Measurements from ENCODE around the gene DUSP16. TPM values are rescaled to one million over a fixed set of nuclear protein-coding genes. Genes with fewer than 3 reads are reported as not detected.

The DUSP16 gene
- total RNA-seq, 1 experiment from 2014 or later, result 4.4 TPM

DNA sequence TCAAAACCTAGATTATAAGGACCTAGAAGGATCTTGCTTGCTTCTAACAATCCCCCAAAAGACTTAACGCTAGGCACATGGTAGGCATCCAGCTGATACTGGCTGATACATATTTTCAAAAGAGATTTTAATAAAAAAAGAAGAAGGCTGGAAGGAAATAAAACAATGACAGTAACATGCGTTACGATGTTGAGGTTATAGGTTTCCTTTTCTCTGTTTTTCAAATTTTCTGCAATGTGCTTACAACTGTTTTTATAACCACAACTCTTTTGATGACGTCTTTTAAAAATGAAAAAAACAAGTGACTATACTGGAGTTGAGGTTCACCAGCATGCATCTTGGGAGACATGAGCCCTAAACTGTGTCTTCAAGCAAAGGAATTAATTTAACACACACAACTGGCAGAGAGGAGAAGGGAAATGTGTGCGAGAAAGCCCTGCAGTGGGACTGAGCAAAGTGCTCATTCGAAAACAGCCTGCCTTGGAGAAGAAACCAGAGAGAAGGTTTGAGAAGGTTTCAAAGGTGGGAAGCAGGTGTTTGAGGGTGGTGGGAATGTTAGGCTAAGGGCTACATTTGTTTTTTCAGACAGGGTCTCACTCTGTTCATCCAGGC is 80.4 kb downstream of the DUSP16 start:
- H3K27ac ChIP-seq (ENCODE audit: low read length), result no peak overlapping the region
- no peak overlapping the region for H3K9ac ChIP-seq (ENCODE audit: low read length)
- no peaks in the 10 kb centered on the region for H3F3A ChIP-seq (ENCODE audit: low read length, unreplicated experiment)
- H3K4me3 ChIP-seq (ENCODE audit: low read length), result no peak overlapping the region
- no peaks in the 10 kb centered on the region; the same call in 1 of the 2 replicates for H3K36me3 ChIP-seq (ENCODE audit: low read depth, low read length)
- H3K9me3 ChIP-seq (ENCODE audit: low read length), result no peaks in the 10 kb centered on the region
- no peaks in the 10 kb centered on the region for H3K79me2 ChIP-seq (ENCODE audit: low read length)
- H3K4me2 ChIP-seq (ENCODE audit: low read length), result no peak overlapping the region
- no peaks in the 10 kb centered on the region for H3K27me3 ChIP-seq (ENCODE audit: low read length)
- ATAC-seq, result no peak
- CTCF ChIA-PET, result no interaction called here
- intact Hi-C loops (cut with micrococcal nuclease), result no loop called here
- no peaks in the 10 kb centered on the region for H4K20me1 ChIP-seq (ENCODE audit: low read length)
- no peak for DNase-seq
- no peak overlapping the region for H2AFZ ChIP-seq (ENCODE audit: low read length)
- POLR2A ChIA-PET (ENCODE audit: unreplicated experiment), result no interaction called here
- no TSS peak for BruUV-seq (replicated peaks)
- H3K9me2 ChIP-seq (replicated peaks; ENCODE audit: low read length), result no peaks in the 10 kb centered on the region
- TF ChIP-seq EZH2 (IDR thresholded peaks at IDR 0.05; ENCODE audit: low read length, unreplicated experiment), result no peak
- TF ChIP-seq, protein P1, sequence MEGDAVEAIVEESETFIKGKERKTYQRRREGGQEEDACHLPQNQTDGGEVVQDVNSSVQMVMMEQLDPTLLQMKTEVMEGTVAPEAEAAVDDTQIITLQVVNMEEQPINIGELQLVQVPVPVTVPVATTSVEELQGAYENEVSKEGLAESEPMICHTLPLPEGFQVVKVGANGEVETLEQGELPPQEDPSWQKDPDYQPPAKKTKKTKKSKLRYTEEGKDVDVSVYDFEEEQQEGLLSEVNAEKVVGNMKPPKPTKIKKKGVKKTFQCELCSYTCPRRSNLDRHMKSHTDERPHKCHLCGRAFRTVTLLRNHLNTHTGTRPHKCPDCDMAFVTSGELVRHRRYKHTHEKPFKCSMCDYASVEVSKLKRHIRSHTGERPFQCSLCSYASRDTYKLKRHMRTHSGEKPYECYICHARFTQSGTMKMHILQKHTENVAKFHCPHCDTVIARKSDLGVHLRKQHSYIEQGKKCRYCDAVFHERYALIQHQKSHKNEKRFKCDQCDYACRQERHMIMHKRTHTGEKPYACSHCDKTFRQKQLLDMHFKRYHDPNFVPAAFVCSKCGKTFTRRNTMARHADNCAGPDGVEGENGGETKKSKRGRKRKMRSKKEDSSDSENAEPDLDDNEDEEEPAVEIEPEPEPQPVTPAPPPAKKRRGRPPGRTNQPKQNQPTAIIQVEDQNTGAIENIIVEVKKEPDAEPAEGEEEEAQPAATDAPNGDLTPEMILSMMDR (conservative IDR thresholded peaks at IDR 0.05; ENCODE audit: low read depth, low read length), result no peak
- peaks cover 8% of the 10 kb centered on the region for H3K4me1 ChIP-seq (ENCODE audit: insufficient read depth, low read length)

DNA sequence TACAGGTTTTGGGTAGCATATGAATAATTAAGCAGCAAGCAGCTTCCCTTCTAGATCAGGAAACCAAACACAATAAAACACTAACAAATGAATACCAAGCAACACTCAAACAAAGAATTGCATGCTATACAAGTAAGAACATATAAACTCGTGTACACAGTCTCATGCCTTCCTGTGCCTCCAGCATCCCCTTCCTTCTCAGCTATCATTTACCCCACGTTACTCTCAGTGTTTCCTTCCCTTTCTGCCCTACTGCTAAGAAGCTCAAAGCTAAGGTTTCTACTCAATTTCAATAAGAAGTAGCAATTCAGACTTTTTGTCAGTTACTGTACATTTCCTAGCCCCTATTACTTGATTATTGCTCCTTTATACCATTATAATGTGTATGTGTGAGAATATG is 81.0 kb downstream of the DUSP16 start:
- H3K9me2 ChIP-seq (replicated peaks; ENCODE audit: low read length), result no peaks in the 10 kb centered on the region
- BruUV-seq (replicated peaks), result no TSS peak
- no peaks in the 10 kb centered on the region; the same call in 1 of the 2 replicates for H3K36me3 ChIP-seq (ENCODE audit: low read depth, low read length)
- intact Hi-C loops (cut with micrococcal nuclease), result no loop called here
- no peaks in the 10 kb centered on the region for H3F3A ChIP-seq (ENCODE audit: low read length, unreplicated experiment)
- H3K4me2 ChIP-seq (ENCODE audit: low read length), result no peak overlapping the region
- H3K79me2 ChIP-seq (ENCODE audit: low read length), result no peaks in the 10 kb centered on the region
- H4K20me1 ChIP-seq (ENCODE audit: low read length), result no peaks in the 10 kb centered on the region
- peaks cover 1% of the 10 kb centered on the region; the same call in 1 of the 2 replicates for H3K4me1 ChIP-seq (ENCODE audit: insufficient read depth, low read length)
- no peak overlapping the region for H3K27ac ChIP-seq (ENCODE audit: low read length)
- no peaks in the 10 kb centered on the region for H3K9me3 ChIP-seq (ENCODE audit: low read length)
- TF ChIP-seq EZH2phosphoT487 (IDR thresholded peaks at IDR 0.05; ENCODE audit: borderline replicate concordance, low read length), result no peak
- TF ChIP-seq EZH2 (IDR thresholded peaks at IDR 0.05; ENCODE audit: low read length, unreplicated experiment), result no peak
- TF ChIP-seq, protein P1 (conservative IDR thresholded peaks at IDR 0.05; ENCODE audit: low read depth, low read length), result no peak
- H2AFZ ChIP-seq (ENCODE audit: low read length), result no peak overlapping the region
- CTCF ChIA-PET, result no interaction called here
- no peak overlapping the region for H3K4me3 ChIP-seq (ENCODE audit: low read length)
- ATAC-seq (no peak), DNase-seq (no peak)
- H3K9ac ChIP-seq (ENCODE audit: low read length), result no peak overlapping the region
- POLR2A ChIA-PET (ENCODE audit: unreplicated experiment), result no interaction called here
- no peaks in the 10 kb centered on the region for H3K27me3 ChIP-seq (ENCODE audit: low read length)

DNA sequence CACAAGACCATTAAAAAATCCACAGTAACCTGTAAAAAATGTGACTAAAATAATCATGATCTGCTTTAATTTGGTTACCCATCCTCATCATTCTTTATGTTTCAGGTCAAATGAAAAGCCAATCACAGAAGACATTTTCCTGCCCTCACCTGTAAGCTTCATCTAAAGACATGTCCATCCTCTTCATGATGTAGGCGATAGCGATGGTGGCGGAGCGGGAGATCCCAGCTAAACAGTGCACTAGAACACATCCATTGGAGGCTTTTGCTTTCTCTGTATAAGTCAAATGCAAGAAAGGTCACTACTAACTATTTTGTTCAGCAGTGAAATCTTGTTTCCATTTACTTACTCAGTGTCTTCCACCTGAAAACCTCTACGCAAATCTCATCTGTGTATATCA is 82.6 kb downstream of the DUSP16 start:
- TF ChIP-seq, protein P1 (conservative IDR thresholded peaks at IDR 0.05; ENCODE audit: low read depth, low read length), result no peak
- no peak for TF ChIP-seq EZH2 (IDR thresholded peaks at IDR 0.05; ENCODE audit: low read length, unreplicated experiment)
- no peak for TF ChIP-seq EZH2phosphoT487 (IDR thresholded peaks at IDR 0.05; ENCODE audit: borderline replicate concordance, low read length)
- H2AFZ ChIP-seq (ENCODE audit: low read length), result no peak overlapping the region
- no peak overlapping the region for H3K27ac ChIP-seq (ENCODE audit: low read length)
- H3K36me3 ChIP-seq (ENCODE audit: low read depth, low read length), result no peaks in the 10 kb centered on the region; the same call in 1 of the 2 replicates
- no peak overlapping the region for H3K4me2 ChIP-seq (ENCODE audit: low read length)
- H3K9ac ChIP-seq (ENCODE audit: low read length), result no peak overlapping the region
- no TSS peak for BruUV-seq (replicated peaks)
- H3K9me3 ChIP-seq (ENCODE audit: low read length), result no peaks in the 10 kb centered on the region
- no peaks in the 10 kb centered on the region for H3F3A ChIP-seq (ENCODE audit: low read length, unreplicated experiment)
- H3K27me3 ChIP-seq (ENCODE audit: low read length), result no peaks in the 10 kb centered on the region
- ATAC-seq, result no peak
- ChIA-PET POLR2A (ENCODE audit: unreplicated experiment) (interaction anchor here (0.6 kb wide), 1 partner anchor 132 kb away, joined by 9 read pairs; no protein-coding TSS in a partner anchor), CTCF (no interaction called here)
- no peaks in the 10 kb centered on the region for H3K79me2 ChIP-seq (ENCODE audit: low read length)
- intact Hi-C loops (cut with micrococcal nuclease), result no loop called here
- no peaks in the 10 kb centered on the region for H3K4me1 ChIP-seq (ENCODE audit: insufficient read depth, low read length)
- no peak for DNase-seq
- H4K20me1 ChIP-seq (ENCODE audit: low read length), result no peaks in the 10 kb centered on the region
- H3K4me3 ChIP-seq (ENCODE audit: low read length), result no peak overlapping the region
- H3K9me2 ChIP-seq (replicated peaks; ENCODE audit: low read length), result no peaks in the 10 kb centered on the region

Measured in PC-3 (cell line).